Neural cell (in vitro differentiated cells): ENCODE results near the gene ROR2. TPM values are rescaled to one million over a fixed set of nuclear protein-coding genes. Genes with fewer than 3 reads are reported as not detected.

Experiments used
- H2AFZ ChIP-seq: fragments of 200-600, 300-800 bp; sonication (generic), shearing (Covaris generic); 2 replicates; pipeline ENCODE4 v1.6.0; 2014; ENCODE audit warnings: low read depth, mild to moderate bottlenecking, antibody characterized with exemption, low read length, moderate library complexity
- H3F3A ChIP-seq: fragments of 200-600 bp; shearing (Covaris generic); 2 replicates; pipeline ENCODE4 v1.6.1; 2016; ENCODE audit warnings: mild to moderate bottlenecking, moderate library complexity, mixed read lengths, antibody characterized with exemption, low read length; ENCODE audit not compliant: insufficient read depth, poor library complexity, severe bottlenecking
- H3K27ac ChIP-seq: fragments of 200-600, 300-800 bp; sonication (generic), shearing (Covaris generic); 2 replicates; pipeline ENCODE4 v1.5.1; 2014; ENCODE audit warnings: mild to moderate bottlenecking, low read length, moderate library complexity
- H3K27me3 ChIP-seq: fragments of 300-800, 200-600 bp; sonication (generic), shearing (Covaris generic); 2 replicates; pipeline ENCODE4 v1.6.0; 2014; ENCODE audit warnings: mild to moderate bottlenecking, low read depth, low read length, moderate library complexity; ENCODE audit not compliant: insufficient read depth
- H3K36me3 ChIP-seq: fragments of 300-800, 200-600 bp; sonication (generic), shearing (Covaris generic); 2 replicates; pipeline ENCODE4 v1.5.1; 2014; ENCODE audit warnings: mild to moderate bottlenecking, antibody characterized with exemption, low read length, moderate library complexity; ENCODE audit not compliant: insufficient read depth
- H3K4me2 ChIP-seq: fragments of 300-800, 200-600 bp; sonication (generic), shearing (Covaris generic); 2 replicates; pipeline ENCODE4 v1.6.0; 2014; ENCODE audit warnings: mild to moderate bottlenecking, low read length
- H3K4me3 ChIP-seq: fragments of 300-800, 200-600 bp; sonication (generic), shearing (Covaris generic); 2 replicates; pipeline ENCODE4 v1.5.1; 2014; ENCODE audit warnings: mild to moderate bottlenecking, low read length, moderate library complexity
- H3K79me2 ChIP-seq: fragments of 200-600 bp; shearing (Covaris generic); replicated peaks from 2 replicates; pipeline ENCODE4 v1.6.0; 2014; ENCODE audit warnings: mild to moderate bottlenecking, low read length, moderate library complexity; ENCODE audit not compliant: insufficient read depth
- H3K9ac ChIP-seq: fragments of 300-800, 200-600 bp; sonication (generic), shearing (Covaris generic); 2 replicates; pipeline ENCODE4 v1.6.1; 2016; ENCODE audit warnings: mild to moderate bottlenecking, low read length, mixed read lengths
- H3K9me2 ChIP-seq: fragments of 200-600 bp; shearing (Covaris generic); 2 replicates; pipeline ENCODE4 v1.6.1; 2016; ENCODE audit warnings: mild to moderate bottlenecking, low read length, mixed read lengths; ENCODE audit not compliant: insufficient read depth
- H3K9me3 ChIP-seq: fragments of 200-600, 300-800 bp; sonication (generic), shearing (Covaris generic); 2 replicates; pipeline ENCODE4 v1.6.1; 2016; ENCODE audit warnings: mild to moderate bottlenecking, mixed run types, low read length, moderate library complexity, mixed read lengths
- H4K20me1 ChIP-seq: fragments of 200-600 bp; shearing (Covaris generic); 2 replicates; pipeline ENCODE4 v1.6.1; 2016; ENCODE audit warnings: mild to moderate bottlenecking, mixed run types; ENCODE audit not compliant: insufficient read depth
- EP300 ChIP-seq: fragments of 450-650 bp; conservative IDR thresholded peaks from 2 replicates; pipeline ENCODE4 v1.6.1; 2014; ENCODE audit warnings: antibody characterized with exemption, mild to moderate bottlenecking, moderate library complexity; ENCODE audit not compliant: poor library complexity, severe bottlenecking
- EZH2 ChIP-seq: fragments of 200-600, 300-800 bp; shearing (Covaris generic), sonication (generic); IDR thresholded peaks from 2 replicates; pipeline ENCODE4 v1.6.1; 2014; ENCODE audit warnings: antibody characterized with exemption, low read length, borderline replicate concordance, mild to moderate bottlenecking; ENCODE audit not compliant: insufficient read depth, poor library complexity, severe bottlenecking
- MXI1 ChIP-seq: fragments of 450-650 bp; conservative IDR thresholded peaks from 2 replicates; pipeline ENCODE4 v1.6.1; 2014; ENCODE audit warnings: antibody characterized with exemption, mild to moderate bottlenecking; ENCODE audit not compliant: poor library complexity, severe bottlenecking
- POLR2AphosphoS5 ChIP-seq: IDR thresholded peaks from 2 replicates; pipeline ENCODE4 v1.6.1; 2012
- RAD21 ChIP-seq: fragments of 450-650 bp; conservative IDR thresholded peaks from 2 replicates; pipeline ENCODE4 v1.6.1; 2014; ENCODE audit warnings: antibody characterized with exemption, mild to moderate bottlenecking, moderate library complexity
- SMC3 ChIP-seq: fragments of 450-650 bp; conservative IDR thresholded peaks from 2 replicates; pipeline ENCODE4 v1.6.1; 2014; ENCODE audit warnings: antibody characterized with exemption, mild to moderate bottlenecking, moderate library complexity; ENCODE audit not compliant: poor library complexity
- TAF1 ChIP-seq: IDR thresholded peaks from 2 replicates; pipeline ENCODE4 v1.6.1; 2012; ENCODE audit warnings: low read depth
- polyA plus RNA-seq: library from polyadenylated mRNA; depleted of rRNA; stranded (reverse); fragments of >200 nt; gene quantifications from 2 replicates; pipeline ENCODE4 v1.2.3, GENCODE V29; 2014
- TF ChIP-seq, protein P1 (sequence below): fragments of 450-650 bp; IDR thresholded peaks from 2 replicates; pipeline ENCODE4 v1.5.1; 2014; ENCODE audit warnings: antibody characterized with exemption, mild to moderate bottlenecking, moderate library complexity; ENCODE audit not compliant: poor library complexity, severe bottlenecking
- TF ChIP-seq, protein P2 (sequence below): IDR thresholded peaks from 2 replicates; pipeline ENCODE4 v1.6.1; 2012; ENCODE audit warnings: borderline replicate concordance

ROR2 gene
- polyA plus RNA-seq, 1 donor from 2014 or later, result 0.33 TPM

- H3K27ac ChIP-seq, result no peak overlapping the region
- no peak overlapping the region for H3K4me2 ChIP-seq
- no peaks in the 10 kb centered on the region for H3K9me3 ChIP-seq
- H3K36me3 ChIP-seq, result no peaks in the 10 kb centered on the region
- no peaks in the 10 kb centered on the region for H3F3A ChIP-seq
- H3K9ac ChIP-seq, result no peak overlapping the region
- no peaks in the 10 kb centered on the region for H3K79me2 ChIP-seq
- H3K27me3 ChIP-seq, result no peaks in the 10 kb centered on the region
- no peaks in the 10 kb centered on the region for H3K9me2 ChIP-seq
- no peaks in the 10 kb centered on the region for H4K20me1 ChIP-seq
- no peak overlapping the region for H2AFZ ChIP-seq
- no peak overlapping the region for H3K4me3 ChIP-seq
- TF ChIP-seq SMC3 (no peak), RAD21 (no peak), MXI1 (no peak), EP300 (no peak), POLR2AphosphoS5 (no peak), EZH2 (no peak), TAF1 (no peak)
- TF ChIP-seq, protein P1, sequence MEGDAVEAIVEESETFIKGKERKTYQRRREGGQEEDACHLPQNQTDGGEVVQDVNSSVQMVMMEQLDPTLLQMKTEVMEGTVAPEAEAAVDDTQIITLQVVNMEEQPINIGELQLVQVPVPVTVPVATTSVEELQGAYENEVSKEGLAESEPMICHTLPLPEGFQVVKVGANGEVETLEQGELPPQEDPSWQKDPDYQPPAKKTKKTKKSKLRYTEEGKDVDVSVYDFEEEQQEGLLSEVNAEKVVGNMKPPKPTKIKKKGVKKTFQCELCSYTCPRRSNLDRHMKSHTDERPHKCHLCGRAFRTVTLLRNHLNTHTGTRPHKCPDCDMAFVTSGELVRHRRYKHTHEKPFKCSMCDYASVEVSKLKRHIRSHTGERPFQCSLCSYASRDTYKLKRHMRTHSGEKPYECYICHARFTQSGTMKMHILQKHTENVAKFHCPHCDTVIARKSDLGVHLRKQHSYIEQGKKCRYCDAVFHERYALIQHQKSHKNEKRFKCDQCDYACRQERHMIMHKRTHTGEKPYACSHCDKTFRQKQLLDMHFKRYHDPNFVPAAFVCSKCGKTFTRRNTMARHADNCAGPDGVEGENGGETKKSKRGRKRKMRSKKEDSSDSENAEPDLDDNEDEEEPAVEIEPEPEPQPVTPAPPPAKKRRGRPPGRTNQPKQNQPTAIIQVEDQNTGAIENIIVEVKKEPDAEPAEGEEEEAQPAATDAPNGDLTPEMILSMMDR, result no peak
- TF ChIP-seq, protein P2, sequence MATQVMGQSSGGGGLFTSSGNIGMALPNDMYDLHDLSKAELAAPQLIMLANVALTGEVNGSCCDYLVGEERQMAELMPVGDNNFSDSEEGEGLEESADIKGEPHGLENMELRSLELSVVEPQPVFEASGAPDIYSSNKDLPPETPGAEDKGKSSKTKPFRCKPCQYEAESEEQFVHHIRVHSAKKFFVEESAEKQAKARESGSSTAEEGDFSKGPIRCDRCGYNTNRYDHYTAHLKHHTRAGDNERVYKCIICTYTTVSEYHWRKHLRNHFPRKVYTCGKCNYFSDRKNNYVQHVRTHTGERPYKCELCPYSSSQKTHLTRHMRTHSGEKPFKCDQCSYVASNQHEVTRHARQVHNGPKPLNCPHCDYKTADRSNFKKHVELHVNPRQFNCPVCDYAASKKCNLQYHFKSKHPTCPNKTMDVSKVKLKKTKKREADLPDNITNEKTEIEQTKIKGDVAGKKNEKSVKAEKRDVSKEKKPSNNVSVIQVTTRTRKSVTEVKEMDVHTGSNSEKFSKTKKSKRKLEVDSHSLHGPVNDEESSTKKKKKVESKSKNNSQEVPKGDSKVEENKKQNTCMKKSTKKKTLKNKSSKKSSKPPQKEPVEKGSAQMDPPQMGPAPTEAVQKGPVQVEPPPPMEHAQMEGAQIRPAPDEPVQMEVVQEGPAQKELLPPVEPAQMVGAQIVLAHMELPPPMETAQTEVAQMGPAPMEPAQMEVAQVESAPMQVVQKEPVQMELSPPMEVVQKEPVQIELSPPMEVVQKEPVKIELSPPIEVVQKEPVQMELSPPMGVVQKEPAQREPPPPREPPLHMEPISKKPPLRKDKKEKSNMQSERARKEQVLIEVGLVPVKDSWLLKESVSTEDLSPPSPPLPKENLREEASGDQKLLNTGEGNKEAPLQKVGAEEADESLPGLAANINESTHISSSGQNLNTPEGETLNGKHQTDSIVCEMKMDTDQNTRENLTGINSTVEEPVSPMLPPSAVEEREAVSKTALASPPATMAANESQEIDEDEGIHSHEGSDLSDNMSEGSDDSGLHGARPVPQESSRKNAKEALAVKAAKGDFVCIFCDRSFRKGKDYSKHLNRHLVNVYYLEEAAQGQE, result no peak
These were observed 179.8 kb downstream of the ROR2 start for GRCh38 chr9:91770229-91770628.

DNA sequence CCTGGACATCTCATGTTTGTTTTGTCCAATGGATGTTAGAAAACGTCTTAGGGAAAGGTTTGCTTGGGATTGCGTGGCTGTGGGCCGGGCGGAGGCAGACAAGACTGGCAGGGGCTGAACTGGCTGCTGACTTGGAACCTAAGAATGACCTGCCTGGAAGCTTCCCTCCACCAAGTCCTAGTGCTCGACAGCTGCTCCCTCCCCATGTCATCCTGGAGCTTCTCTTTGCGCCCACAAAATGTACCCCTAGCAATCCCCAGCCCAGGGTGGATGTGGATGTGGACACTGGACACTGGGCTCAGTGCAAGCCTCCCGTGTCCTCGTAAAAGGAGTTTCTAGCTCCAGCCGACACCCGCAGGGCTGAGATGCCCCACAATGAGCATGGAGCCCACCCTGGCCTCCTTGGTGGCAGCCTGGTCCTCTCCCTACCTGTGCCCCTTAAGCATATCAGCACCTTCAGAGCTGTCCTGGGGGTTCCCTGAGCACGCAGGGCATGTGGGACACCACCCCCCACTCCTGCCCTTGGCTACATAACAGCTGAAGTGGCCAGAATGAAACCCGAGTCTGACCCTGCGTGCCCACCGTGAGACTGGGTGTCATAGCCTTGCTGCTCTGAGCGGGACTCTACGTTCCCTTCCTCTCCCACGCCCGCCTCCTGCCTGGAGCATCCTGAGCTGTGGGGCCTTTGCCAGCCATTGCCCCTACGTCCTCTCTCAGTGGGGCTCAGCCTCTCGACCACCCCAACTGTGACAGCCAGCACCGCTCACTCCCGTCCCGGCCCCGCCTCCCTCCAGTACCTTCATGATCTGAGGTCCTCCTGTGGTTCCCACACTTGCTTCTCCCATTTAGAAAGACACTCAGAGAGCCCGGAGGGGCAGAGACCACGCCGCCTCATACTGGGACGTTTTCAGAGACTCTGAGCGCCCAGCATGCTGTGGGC, 180.8 kb downstream of the ROR2 start:
- Histone ChIP-seq H2AFZ (no peak overlapping the region), H3K9me3 (no peaks in the 10 kb centered on the region), H3K27me3 (no peaks in the 10 kb centered on the region), H3K9ac (no peak overlapping the region), H3K36me3 (no peaks in the 10 kb centered on the region), H3K27ac (no peak overlapping the region), H4K20me1 (no peaks in the 10 kb centered on the region), H3K4me3 (no peak overlapping the region), H3K9me2 (no peaks in the 10 kb centered on the region), H3K4me2 (no peak overlapping the region), H3F3A (no peaks in the 10 kb centered on the region), H3K79me2 (no peaks in the 10 kb centered on the region)
- no peak for TF ChIP-seq EP300
- no peak for TF ChIP-seq RAD21
- TF ChIP-seq EZH2, result no peak
- TF ChIP-seq POLR2AphosphoS5, result no peak
- TF ChIP-seq SMC3, result no peak
- TF ChIP-seq, protein P2, result no peak
- TF ChIP-seq MXI1, result no peak
- no peak for TF ChIP-seq TAF1
- TF ChIP-seq, protein P1, result no peak
